HepG2 (cell line): Measurements from ENCODE around the gene HP1BP3. TPM values are rescaled to one million over a fixed set of nuclear protein-coding genes. Genes with fewer than 3 reads are reported as not detected.
A peak's percentile ranks its signal among the peaks of the same experiment; 100 is the strongest.

Source experiments
- ATAC-seq: fragments of 200-7000 bp; cut with Tn5 transposase; 3 replicates; pipeline ENCODE4 v1.9.1; 2020; ENCODE audit warnings: mild to moderate bottlenecking, moderate library complexity
- BruUV-seq: library from RNA; stranded (reverse); fragments of 400-500 nt; replicated peaks from 2 replicates; lab custom pipeline; 2021; lab: Mats Ljungman, UMichigan
- CTCF ChIA-PET: fragments of 300-600 bp; formaldehyde crosslinking; extraction: SDS; loops from one replicate; lab custom pipeline; 2021; ENCODE audit warnings: low total read pairs, inconsistent platforms, low intra/inter-chr PET ratio; lab: Yijun Ruan, JAX
- POLR2A ChIA-PET: fragments of 350-600 bp; sonication (Branson Sonifier 250); formaldehyde crosslinking; loops from one replicate; lab custom pipeline; 2020; ENCODE audit warnings: antibody characterized with exemption, inconsistent platforms; lab: Yijun Ruan, JAX
- DNase-seq: peaks from one replicate; pipeline ENCODE4 v3.0.0-alpha.2; 2015; ENCODE audit warnings: low spot score
- FAIRE-seq: peaks from 3 replicates; lab custom pipeline; 2011; peaks lifted over from hg19 to GRCh38; lab: Jason Lieb, UNC
- H2AFZ ChIP-seq: one replicate; pipeline ENCODE4 v1.6.1; 2011; ENCODE audit warnings: low read length, inconsistent platforms
- H3K27ac ChIP-seq: fragments of 300-600 bp; 3 replicates; pipeline ENCODE4 v1.8.0; 2011; ENCODE audit warnings: mixed run types, mild to moderate bottlenecking, mixed read lengths, low read length, inconsistent platforms; ENCODE audit not compliant: insufficient read depth; ENCODE audit errors: extremely low read length
- H3K27me3 ChIP-seq, 2 experiments: fragments of 200-600 bp in 1 of 2; 2 replicates in 1 of 2; 3 replicates in 1 of 2; pipeline versions ENCODE4 v1.6.0 to v1.8.0; 2011; ENCODE audit warnings: low read length in 2 of 2, mild to moderate bottlenecking in 2 of 2, moderate library complexity in 2 of 2, inconsistent platforms in 1 of 2; ENCODE audit not compliant: insufficient read depth in 2 of 2, control insufficient read depth in 1 of 2
- H3K36me3 ChIP-seq, 2 experiments: fragments of 200-600 bp in 1 of 2; replicated peaks in 1 of 2; 2 replicates in 1 of 2; 3 replicates in 1 of 2; pipeline versions ENCODE4 v1.5.1 to v1.8.0; 2011; ENCODE audit warnings: low read length in 2 of 2, inconsistent platforms in 1 of 2; ENCODE audit not compliant: insufficient read depth in 2 of 2, control insufficient read depth in 1 of 2
- H3K4me1 ChIP-seq: 2 replicates; pipeline ENCODE4 v1.5.1; 2012; ENCODE audit warnings: low read length, inconsistent platforms; ENCODE audit not compliant: insufficient read depth
- H3K4me2 ChIP-seq: 2 replicates; pipeline ENCODE4 v1.6.0; 2011; ENCODE audit warnings: low read depth, low read length, inconsistent platforms
- H3K4me3 ChIP-seq, 3 experiments: fragments of 200-600 bp in 1 of 3; sonication (generic), shearing (Covaris generic) in 1 of 3; replicated peaks in 1 of 3; 2 replicates each; pipeline ENCODE4 v1.5.1; 2011 to 2016; ENCODE audit warnings: low read length in 3 of 3, inconsistent platforms in 2 of 3, low read depth in 2 of 3, mild to moderate bottlenecking in 2 of 3, control low read depth in 1 of 3, mixed read lengths in 1 of 3; ENCODE audit not compliant: insufficient read depth in 1 of 3
- H3K79me2 ChIP-seq: one replicate; pipeline ENCODE4 v1.6.1; 2011; ENCODE audit warnings: low read length, inconsistent platforms; ENCODE audit not compliant: insufficient read depth
- H3K9ac ChIP-seq: 2 replicates; pipeline ENCODE4 v1.6.0; 2011; ENCODE audit warnings: mild to moderate bottlenecking, low read depth, low read length, inconsistent platforms; ENCODE audit not compliant: insufficient read depth
- H3K9me3 ChIP-seq: 2 replicates; pipeline ENCODE4 v1.5.1; 2012; ENCODE audit warnings: mild to moderate bottlenecking, low read length
- H4K20me1 ChIP-seq: 2 replicates; pipeline ENCODE4 v1.6.0; 2011; ENCODE audit warnings: inconsistent platforms, mild to moderate bottlenecking, low read length, moderate library complexity; ENCODE audit not compliant: insufficient read depth
- ARID5B ChIP-seq: IDR thresholded peaks from 2 replicates; pipeline ENCODE4 v1.4.0; 2020; ENCODE audit warnings: mild to moderate bottlenecking, missing genetic modification reagents
- CEBPB ChIP-seq: IDR thresholded peaks from 2 replicates; pipeline ENCODE4 v1.6.1; 2011; ENCODE audit warnings: low read depth, low read length, improper control_type of control experiment, borderline replicate concordance
- CEBPG ChIP-seq: IDR thresholded peaks from 2 replicates; pipeline ENCODE4 v1.6.1; 2016
- DNMT3B ChIP-seq: conservative IDR thresholded peaks from 2 replicates; pipeline ENCODE4 v1.6.1; 2016; ENCODE audit warnings: missing biosample characterization, control low read depth
- FOXP1 ChIP-seq, 2 experiments: fragments of 450-650 bp in 1 of 2; IDR thresholded peaks; 2 replicates each; pipeline ENCODE4 v1.6.1; 2017 to 2018; ENCODE audit warnings: antibody characterized with exemption in 1 of 2
- HES4 ChIP-seq: sonication (generic); formaldehyde crosslinking; IDR thresholded peaks from 2 replicates; pipeline ENCODE4 v1.9.0; 2021; ENCODE audit warnings: mild to moderate bottlenecking, missing genetic modification reagents, borderline replicate concordance
- HIVEP1 ChIP-seq: sonication (generic); formaldehyde crosslinking; IDR thresholded peaks from 2 replicates; pipeline ENCODE4 v1.4.0; 2020; ENCODE audit warnings: mild to moderate bottlenecking, missing genetic modification reagents
- HNF1B ChIP-seq: sonication (generic); formaldehyde crosslinking; IDR thresholded peaks from 2 replicates; pipeline ENCODE4 v1.5.1; 2020; ENCODE audit warnings: mild to moderate bottlenecking, moderate library complexity, missing genetic modification reagents
- HNF4A ChIP-seq: sonication (generic); formaldehyde crosslinking; IDR thresholded peaks from 2 replicates; pipeline ENCODE4 v1.4.0; 2020; ENCODE audit warnings: missing genetic modification reagents
- JDP2 ChIP-seq: sonication (generic); formaldehyde crosslinking; IDR thresholded peaks from 2 replicates; pipeline ENCODE4 v1.8.1; 2022; ENCODE audit warnings: missing genetic modification reagents, borderline replicate concordance
- MED8 ChIP-seq: sonication (generic); formaldehyde crosslinking; IDR thresholded peaks from 2 replicates; pipeline ENCODE4 v1.8.1; 2023; ENCODE audit warnings: mild to moderate bottlenecking, missing genetic modification reagents; ENCODE audit not compliant: insufficient replicate concordance
- NR3C1 ChIP-seq: sonication (generic); formaldehyde crosslinking; IDR thresholded peaks from 2 replicates; pipeline ENCODE4 v1.4.0; 2020; ENCODE audit warnings: missing genetic modification reagents
- SALL1 ChIP-seq: sonication (generic); formaldehyde crosslinking; IDR thresholded peaks from 2 replicates; pipeline ENCODE4 v1.8.0; 2022; ENCODE audit warnings: mild to moderate bottlenecking, missing genetic modification reagents
- SRF ChIP-seq: IDR thresholded peaks from 2 replicates; pipeline ENCODE4 v1.6.1; 2011; ENCODE audit warnings: mild to moderate bottlenecking, low read depth, low read length, moderate library complexity
- SRSF1 ChIP-seq: fragments of 200-400 bp; formaldehyde crosslinking; optimal IDR thresholded peaks from 2 replicates; pipeline ENCODE3; 2017; ENCODE audit warnings: mild to moderate bottlenecking, low read depth, low read length, moderate library complexity
- ZNF468 ChIP-seq: sonication (generic); formaldehyde crosslinking; IDR thresholded peaks from 2 replicates; pipeline ENCODE4 v1.8.0; 2022; ENCODE audit warnings: mild to moderate bottlenecking, moderate library complexity, missing genetic modification reagents
- WGBS: methylation state at CpG from one replicate; pipeline ENCODE4 v1.1.6; 2017; ENCODE audit warnings: low lambda C conversion rate; 5-methylcytosine and 5-hydroxymethylcytosine counted together
- in situ Hi-C: cut with HindIII; loops from 2 replicates; pipeline ENCODE4 v1.10.0; 2017; ENCODE audit warnings: low pct_unique_long_range_greater_than_20kb; ENCODE audit not compliant: extremely low pct_ligation_motif_present
- intact Hi-C: fragments of 100-400 bp; cut with micrococcal nuclease; formaldehyde crosslinking; loops from one replicate; pipeline ENCODE4 v1.10.0; 2022; ENCODE audit not compliant: unreplicated experiment
- polyA plus RNA-seq, 8 experiments: library from polyadenylated mRNA; depleted of rRNA in 3 of 8; stranded (reverse) in 7 of 8; unstranded in 1 of 8; fragments of >200 nt; fragmentation: Illumina TruSeq in 4 of 8; extraction: Trizol in 4 of 8; gene quantifications; 2 replicates each; pipeline versions ENCODE4 v1.2.1 to v1.2.3, GENCODE V29; 2011 to 2016; ENCODE audit warnings: low read depth in 4 of 8, missing spikeins in 1 of 8, mixed read lengths in 1 of 8; ENCODE audit not compliant: insufficient read depth in 1 of 8
- total RNA-seq, 5 experiments: library from RNA; depleted of rRNA; stranded (reverse); fragments of >200 nt; fragmentation: Illumina TruSeq; extraction: Trizol; gene quantifications; 2 replicates each; pipeline ENCODE4 v1.2.3, GENCODE V29; 2016; ENCODE audit warnings: low read depth in 1 of 5
- TF ChIP-seq, protein P1 (sequence below): sonication (generic); IDR thresholded peaks from 2 replicates; pipeline ENCODE4 v1.6.1; 2016; ENCODE audit warnings: low read depth, borderline replicate concordance

HP1BP3 gene
- total and polyA plus RNA-seq, 2 of the 13 experiments (the other 11 are each of a cell fraction or from before 2014, with no cell fraction given): 98.5 to 137 TPM

DNA sequence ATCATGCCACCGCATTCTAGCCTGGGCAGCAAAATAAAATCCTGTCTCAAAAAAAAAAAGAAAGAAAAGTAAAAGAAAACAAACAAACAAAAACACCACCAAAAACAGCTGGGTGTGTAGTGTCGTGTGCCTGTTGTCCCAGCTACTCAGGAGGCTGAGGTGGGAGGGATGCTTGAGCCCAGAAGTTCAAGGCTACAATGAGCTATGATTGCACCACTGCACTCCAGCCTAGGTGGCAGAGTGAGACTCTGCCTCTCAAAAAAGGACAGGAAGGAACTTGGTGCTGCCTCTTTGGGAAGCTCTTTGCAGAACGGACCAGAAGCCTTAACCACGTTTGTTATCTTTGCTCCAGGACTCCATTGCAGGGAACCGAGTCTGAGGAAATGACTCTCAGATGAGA is 80.3 kb downstream of the HP1BP3 start:
- 10% methylated on average over 5 of the region's 5 CpGs for WGBS
- Histone ChIP-seq H3K4me3 (no peak overlapping the region), H4K20me1 (no peaks in the 10 kb centered on the region), H3K4me2 (no peak overlapping the region), H3K79me2 (no peaks in the 10 kb centered on the region), H3K4me1 (peaks cover 24% of the 10 kb centered on the region), H3K9ac (no peak overlapping the region), H3K27ac (no peak overlapping the region), H3K9me3 (no peaks in the 10 kb centered on the region), H2AFZ (no peak overlapping the region), H3K27me3 (0 out of 5 replicates have a peak, but pooled peaks cover 0 to 3% of the 10 kb centered on the region in 2 experiments), H3K36me3 (no peaks in the 10 kb centered on the region)
- in situ Hi-C loops: no loop called here
- CTCF ChIA-PET: no interaction called here
- DNase-seq (no peak), FAIRE-seq (peak; percentile 36), ATAC-seq (peak; percentile 24; the same call in 2 of the 3 replicates)
- BruUV-seq: no TSS peak
- POLR2A ChIA-PET: interaction anchor here (0.7 to 1.8 kb wide), 5 partner anchors 10 to 408 kb away, joined by 3 to 7 read pairs (median 3); partner anchors contain the start of genes DDOST and SH2D5
- intact Hi-C loops: no loop called here
- TF ChIP-seq HNF4A (CRISPR knock-in tag) (peak; percentile 52), CEBPB (peak; percentile 62; the same call in 1 of the 2 replicates), JDP2 (CRISPR knock-in tag) (no peak), SALL1 (CRISPR knock-in tag) (0 out of 2 replicates have a peak, but pooled peaks have one; percentile 15), HIVEP1 (CRISPR knock-in tag) (no peak), HNF1B (0 out of 2 replicates have a peak, but pooled peaks have one; percentile 18), FOXP1 (IDR thresholded peaks at IDR 0.05) (no peak), FOXP1 (CRISPR knock-in tag; IDR thresholded peaks at IDR 0.05) (peak; percentile 19; the same call in 1 of the 2 replicates), SRSF1 (no peak), CEBPG (peak; percentile 75), SRF (no peak), MED8 (no peak), DNMT3B (CRISPR knock-in tag) (no peak), NR3C1 (CRISPR knock-in tag) (no peak), HES4 (no peak), ARID5B (CRISPR knock-in tag) (0 out of 2 replicates have a peak, but pooled peaks have one; percentile 12), ZNF468 (no peak)
- TF ChIP-seq, protein P1, sequence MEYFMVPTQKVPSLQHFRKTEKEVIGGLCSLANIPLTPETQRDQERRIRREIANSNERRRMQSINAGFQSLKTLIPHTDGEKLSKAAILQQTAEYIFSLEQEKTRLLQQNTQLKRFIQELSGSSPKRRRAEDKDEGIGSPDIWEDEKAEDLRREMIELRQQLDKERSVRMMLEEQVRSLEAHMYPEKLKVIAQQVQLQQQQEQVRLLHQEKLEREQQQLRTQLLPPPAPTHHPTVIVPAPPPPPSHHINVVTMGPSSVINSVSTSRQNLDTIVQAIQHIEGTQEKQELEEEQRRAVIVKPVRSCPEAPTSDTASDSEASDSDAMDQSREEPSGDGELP: 0 out of 2 replicates have a peak, but pooled peaks have one; percentile 7
